Skin epidermis (tissue), 12 donors: ENCODE results near the gene EHD4.

ENCODE experiments used
- H3K27ac ChIP-seq, 21 experiments: fragments of 200-600 bp; sonication (generic) in 11 of 21; one replicate each; pipeline ENCODE4 v1.5.0; 2020; ENCODE audit warnings: mild to moderate bottlenecking in 3 of 21, inconsistent platforms in 2 of 21, moderate library complexity in 2 of 21
- H3K4me3 ChIP-seq, 7 experiments: fragments of 200-600 bp; sonication (generic) in 2 of 7; one replicate each; pipeline ENCODE4 v1.5.0; 2020; ENCODE audit warnings: inconsistent platforms in 2 of 7, mild to moderate bottlenecking in 2 of 7, moderate library complexity in 1 of 7

Gene EHD4

DNA sequence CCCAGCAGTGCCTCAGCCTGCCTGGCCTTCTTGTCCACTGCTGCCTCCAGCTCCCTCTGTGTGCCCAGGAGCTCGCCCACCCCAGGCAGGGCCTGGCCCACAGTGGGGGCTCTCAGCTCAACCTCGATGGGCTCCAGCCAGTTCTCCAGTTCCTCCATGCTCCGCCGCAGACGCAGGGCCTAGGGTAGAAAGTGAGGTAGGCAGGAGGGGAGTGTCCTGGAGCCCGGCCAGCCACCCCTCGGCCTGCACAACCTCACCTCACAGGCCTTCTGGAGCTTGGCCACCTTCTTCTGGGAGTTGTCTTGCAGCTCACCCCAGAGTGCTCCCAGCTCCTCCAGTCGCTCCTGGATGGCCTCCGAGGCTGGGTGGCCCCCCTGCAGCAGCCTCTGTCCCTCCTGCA lies 115.0 kb downstream of the EHD4 start:
- H3K4me3 ChIP-seq = no peak overlapping the region

DNA sequence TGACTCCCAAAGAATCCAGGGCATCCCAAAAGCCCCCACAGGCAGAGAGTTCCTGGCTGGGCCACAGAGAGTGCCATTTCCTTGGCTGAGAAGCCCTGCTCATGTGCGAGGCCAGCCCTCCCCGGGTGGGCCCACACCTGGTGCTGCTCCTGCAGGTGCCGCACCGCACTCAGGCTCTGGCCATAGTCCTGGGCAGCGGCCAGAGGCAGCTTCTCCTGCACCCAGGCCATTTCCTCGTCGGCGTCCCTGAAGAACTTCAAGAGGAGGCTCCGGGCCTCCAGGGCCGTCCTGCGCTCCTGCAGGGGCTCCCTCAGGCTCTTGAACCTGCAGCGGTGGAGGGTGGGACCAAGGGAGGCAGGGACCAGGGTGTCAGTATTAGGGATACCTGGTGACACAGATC lies 115.6 kb downstream of the EHD4 start:
- Histone ChIP-seq H3K4me3 (no peak overlapping the region), H3K27ac (no peak overlapping the region)

More for the DNA sequence above, 115.0 kb downstream of the EHD4 start:
- H3K27ac ChIP-seq = no peak overlapping the region

DNA sequence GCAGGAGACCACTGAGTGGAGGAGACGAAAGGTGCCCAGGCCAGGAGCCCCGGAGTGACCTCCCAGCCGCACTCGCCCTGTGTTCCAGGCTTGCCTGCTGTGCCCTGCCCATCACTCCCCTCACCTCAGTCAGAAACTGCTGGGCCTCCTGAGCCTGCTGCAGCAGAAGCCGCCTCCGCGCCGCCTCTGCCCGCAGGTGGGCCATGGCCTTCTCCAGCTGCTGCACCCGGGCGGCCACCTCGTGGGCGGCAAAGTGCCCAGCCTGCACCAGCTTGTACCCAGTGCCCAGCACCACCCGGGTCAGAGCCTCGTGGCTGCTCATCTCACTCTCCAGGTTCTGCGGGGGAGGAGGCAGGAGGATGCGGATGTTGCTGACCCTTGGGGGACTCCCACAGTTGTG lies 116.1 kb downstream of the EHD4 start:
- Histone ChIP-seq H3K27ac (no peak overlapping the region), H3K4me3 (no peak overlapping the region)

DNA sequence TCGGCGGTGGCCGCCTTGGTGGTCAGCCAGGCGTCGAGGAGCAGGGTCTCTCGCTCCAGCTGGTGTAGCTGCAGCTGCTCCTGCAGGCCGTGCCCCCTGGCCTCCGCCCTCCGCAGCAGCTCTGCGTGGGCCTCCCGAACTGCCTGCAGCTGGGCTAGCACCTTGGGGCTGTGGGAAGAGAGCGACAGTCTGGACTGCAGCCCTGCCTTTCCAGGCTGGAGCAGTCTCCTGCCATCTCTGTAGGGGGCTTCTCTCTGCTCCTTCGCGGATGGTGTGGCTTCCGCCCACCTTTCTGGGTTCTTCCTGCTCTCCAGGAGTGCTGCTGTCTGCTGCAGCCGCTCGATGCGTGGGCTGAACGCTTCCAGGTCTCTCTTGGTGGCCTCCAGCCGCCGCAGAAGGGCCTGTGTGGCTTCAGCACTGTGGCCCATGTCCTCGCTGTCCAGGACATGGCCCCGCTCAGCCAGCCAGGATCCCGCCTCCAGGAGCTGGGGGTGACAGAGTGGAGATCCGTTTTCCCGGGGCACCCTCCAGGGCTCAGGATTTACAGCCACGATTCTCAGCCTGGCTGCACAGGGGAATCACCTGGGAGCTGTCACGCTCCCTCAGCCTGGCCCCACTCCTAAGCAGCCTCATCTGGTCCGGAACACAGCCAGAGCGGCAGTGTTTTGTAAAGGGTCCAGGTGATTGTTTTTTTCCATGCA lies 116.9 kb downstream of the EHD4 start:
- Histone ChIP-seq H3K4me3 (no peak overlapping the region), H3K27ac (no peak overlapping the region)

DNA sequence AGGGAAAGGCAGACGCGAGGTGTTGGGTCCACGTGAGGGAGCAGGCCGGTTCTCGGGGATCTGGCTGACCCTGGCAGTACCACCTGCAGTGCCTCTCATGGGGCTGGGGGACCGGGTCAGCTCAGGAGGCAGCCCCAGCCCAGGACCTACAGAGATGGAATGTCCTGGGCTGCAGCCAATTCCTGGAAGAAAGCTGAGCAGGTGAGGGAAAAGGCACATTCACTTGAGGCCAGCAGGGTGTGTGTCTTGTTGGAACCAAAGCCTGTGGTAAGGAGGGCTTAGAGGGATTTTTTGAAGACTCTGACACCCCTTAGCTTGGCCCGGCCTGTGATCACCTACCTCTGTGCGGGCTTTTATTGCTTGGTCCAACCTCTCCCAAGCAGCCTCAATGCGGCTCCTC lies 117.9 kb downstream of the EHD4 start:
- Histone ChIP-seq H3K27ac (no peak overlapping the region), H3K4me3 (no peak overlapping the region)

DNA sequence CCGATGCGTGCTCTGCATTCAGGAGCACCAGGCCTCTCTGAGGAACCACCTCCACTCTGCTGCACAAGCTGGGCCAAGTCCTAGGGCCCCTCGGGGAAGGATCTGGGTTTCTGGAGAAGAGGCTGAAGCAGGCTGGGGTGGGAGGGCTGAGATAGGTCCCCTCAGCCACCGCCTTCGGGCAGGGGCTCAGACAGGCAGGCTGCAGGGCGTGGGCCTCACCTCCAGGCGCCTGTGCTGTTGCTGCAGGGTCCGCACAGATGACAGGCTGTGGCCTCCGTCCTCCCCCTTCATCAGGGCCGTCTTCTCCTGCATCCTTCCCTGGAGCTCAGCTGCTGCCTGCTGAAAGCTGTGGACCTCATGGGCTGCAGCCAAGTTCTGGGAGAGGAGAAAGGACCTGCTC lies 118.5 kb downstream of the EHD4 start:
- H3K4me3 ChIP-seq = no peak overlapping the region
- no peak overlapping the region for H3K27ac ChIP-seq

DNA sequence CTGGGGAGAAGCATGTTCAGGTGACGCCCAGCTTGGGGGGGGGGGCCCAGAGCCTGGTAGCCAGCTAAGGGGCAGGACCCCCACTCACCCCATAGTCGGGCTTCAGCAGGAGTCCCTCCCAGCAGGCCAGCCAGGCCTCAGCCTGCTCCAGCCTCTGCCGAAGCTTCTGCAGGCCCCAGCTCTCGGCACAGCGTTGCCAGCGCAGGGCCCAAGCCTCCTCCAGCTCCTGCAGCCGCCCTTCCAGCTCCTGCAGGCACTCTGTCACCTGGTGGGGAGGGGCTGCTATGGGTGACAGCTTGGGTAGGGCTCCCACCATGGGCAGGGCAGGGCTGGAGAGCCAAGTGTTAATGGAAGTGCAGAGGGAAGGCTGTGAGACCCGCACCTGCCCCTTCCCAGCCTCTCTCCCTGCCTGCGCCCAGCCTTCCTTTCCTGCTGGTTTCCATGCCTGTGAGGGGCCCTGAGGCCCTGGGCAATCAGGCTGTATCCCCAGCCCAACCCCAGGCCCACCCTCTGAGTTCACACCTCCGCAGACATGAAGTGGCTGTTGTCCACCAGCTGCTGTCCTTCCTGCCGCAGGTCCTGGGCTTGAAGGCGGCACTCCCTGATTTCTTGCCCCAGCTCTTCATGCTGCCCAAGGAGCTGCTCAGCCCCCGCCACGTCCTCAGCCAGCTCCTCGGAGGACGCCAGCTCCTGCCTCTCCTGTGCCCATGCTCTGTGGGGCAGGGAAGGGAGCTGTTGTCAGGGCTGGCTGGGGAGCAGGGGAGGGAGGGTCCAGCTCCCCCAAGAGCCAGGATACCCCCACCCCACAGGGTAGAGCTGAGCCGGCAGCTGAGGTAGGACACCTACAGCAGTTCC lies 119.4 kb downstream of the EHD4 start:
- Histone ChIP-seq H3K27ac (no peak overlapping the region), H3K4me3 (no peak overlapping the region)

DNA sequence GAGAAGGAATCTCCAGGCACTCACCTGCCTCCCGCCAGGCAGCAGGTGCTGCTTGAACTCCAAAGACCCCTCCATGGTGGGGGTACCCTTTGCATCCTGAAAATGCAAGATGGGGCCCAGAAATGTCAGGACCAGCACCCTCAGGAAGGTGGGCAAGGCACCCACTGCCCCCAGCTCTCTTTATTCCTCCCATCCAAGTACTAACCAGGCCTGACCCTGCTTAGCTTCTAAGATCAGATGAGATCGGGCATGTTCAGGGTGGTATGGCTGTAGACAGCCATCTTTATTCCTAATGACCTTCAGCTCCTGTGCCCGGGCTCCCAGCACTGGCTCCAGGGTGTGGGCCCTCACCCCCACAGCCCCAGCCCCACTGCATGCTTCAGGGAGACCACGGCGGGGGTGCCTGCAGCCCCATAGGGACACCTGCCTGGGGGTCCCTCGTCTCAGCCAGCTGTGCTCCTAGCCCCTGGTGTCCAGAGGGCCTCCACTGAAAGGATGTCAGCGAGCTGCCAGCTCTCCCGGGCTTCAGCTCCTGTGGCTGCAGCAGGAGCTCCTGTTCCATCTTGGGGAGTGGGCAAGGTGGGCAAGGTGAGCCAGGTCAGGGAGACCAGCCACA lies 120.5 kb downstream of the EHD4 start:
- Histone ChIP-seq H3K4me3 (no peak overlapping the region), H3K27ac (no peak overlapping the region)

DNA sequence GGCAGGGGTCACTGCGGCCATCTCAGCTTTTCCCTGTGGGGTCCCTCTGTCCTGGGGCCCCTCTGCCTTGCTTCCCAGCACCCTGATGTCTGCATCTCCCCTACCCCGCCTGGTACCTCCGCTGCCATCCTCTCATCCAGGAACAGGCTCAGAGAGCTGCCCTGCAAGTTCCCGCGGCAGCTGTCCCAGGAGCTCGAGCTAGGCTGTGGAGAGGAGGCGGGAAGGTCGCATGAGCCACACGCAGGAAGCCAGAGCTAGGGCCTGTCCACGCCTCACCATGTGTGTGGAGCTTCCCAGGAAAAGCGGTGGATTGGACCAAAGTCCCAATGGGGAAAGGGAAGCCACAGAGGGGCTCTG lies 121.2 kb downstream of the EHD4 start:
- Histone ChIP-seq H3K4me3 (no peak overlapping the region), H3K27ac (no peak overlapping the region)

DNA sequence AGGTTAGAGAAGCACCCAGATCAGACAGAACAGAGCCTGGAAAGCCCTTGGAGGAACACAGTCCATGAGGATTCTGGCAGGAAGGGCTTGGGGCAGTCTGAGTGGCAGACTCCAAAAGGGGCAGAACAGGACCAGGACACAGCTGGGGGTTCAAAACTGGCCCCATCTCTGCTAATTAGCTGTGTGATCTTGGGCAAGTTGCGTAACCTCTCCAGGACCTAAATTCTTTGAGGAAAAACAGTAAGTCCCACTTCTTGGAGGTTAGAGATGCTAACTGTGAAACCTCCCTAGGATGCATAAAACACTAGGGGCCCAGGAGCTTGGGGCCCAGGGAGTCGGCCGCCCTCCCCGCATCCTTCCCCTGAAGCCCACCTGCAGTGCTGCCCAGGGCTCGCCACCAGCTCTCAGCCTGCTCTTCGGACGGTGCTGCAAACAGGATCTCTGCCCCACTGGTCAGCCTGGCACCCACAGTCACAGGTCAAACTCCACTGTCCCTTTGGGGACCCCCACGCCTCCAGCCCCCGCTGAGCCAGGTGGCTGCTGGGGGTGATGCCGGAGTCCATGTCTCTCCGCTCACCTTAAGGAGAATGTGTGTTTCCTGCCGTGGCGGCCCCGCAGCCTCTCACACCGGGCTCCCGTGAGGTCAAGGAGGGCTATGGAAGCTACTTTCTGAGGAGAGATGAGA lies 121.7 kb downstream of the EHD4 start:
- no peak overlapping the region for H3K4me3 ChIP-seq
- peak overlapping the region in 9 of 21 experiments; percentile 19 to 67 (median 52) for H3K27ac ChIP-seq

DNA sequence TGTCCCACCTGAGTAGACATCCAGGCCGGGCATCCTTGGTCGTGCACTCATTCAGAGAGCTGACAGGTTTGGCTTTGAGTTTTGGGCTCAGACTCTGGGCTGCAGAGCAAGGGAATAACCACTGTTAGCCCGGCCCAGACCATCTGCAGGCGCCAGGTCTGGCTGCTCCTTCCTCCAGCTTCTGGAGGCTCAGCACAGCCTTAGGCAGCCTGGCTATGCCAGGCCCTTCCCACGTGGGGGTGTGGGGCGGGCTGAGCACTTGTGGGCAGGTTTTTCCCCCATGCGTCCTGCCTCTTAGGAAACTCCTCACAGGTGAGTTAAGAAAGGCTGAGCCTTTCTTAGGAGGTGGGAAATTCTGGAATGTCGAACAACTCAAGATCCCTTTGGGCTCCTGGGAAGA lies 122.5 kb downstream of the EHD4 start:
- Histone ChIP-seq H3K4me3 (no peak overlapping the region), H3K27ac (peak overlapping the region in 16 of 21 experiments; percentile 26 to 70 (median 48))

DNA sequence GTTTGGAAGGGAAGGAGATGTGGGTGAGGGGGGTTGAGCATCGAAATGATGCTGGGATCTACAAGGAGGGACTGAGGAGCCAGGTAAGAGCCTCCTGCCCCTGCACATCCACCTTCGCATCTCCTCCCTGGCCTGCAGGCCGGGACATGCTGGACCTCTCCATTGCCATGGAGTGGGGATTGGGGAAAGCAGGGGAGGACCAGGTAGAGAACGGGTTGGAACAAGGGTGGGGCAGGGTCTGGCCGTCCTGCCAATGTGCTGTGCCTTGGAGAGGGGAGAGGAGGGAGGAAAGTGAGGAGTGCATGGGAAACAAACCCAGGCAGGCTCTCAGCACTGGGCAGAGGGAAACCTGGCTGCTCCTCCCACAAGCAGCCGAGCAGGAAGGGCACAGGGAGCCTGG lies 123.2 kb downstream of the EHD4 start:
- Histone ChIP-seq H3K4me3 (no peak overlapping the region), H3K27ac (peak overlapping the region in 15 of 21 experiments; percentile 12 to 70 (median 43))

DNA sequence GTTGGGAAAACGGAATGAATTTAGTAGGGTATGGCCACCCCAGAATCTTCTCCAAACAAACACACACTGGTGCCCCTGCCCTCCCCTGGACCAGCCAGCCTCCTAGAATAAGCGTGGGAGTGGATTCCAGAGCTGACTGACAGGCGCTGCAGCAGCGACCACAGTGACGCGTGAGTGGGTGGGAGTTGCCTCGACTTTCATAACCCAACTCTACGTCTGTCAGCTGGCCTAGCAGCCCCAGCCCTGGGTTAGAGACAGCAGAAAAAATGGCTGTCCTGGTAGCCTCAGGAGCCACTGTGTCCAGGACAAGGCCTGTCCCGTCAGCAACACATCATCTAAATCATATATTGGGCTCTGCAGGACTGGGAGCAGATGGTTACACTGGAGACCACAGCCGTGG lies 123.7 kb downstream of the EHD4 start:
- Histone ChIP-seq H3K27ac (peak overlapping the region in 4 of 21 experiments; percentile 42 to 65 (median 56)), H3K4me3 (no peak overlapping the region)

DNA sequence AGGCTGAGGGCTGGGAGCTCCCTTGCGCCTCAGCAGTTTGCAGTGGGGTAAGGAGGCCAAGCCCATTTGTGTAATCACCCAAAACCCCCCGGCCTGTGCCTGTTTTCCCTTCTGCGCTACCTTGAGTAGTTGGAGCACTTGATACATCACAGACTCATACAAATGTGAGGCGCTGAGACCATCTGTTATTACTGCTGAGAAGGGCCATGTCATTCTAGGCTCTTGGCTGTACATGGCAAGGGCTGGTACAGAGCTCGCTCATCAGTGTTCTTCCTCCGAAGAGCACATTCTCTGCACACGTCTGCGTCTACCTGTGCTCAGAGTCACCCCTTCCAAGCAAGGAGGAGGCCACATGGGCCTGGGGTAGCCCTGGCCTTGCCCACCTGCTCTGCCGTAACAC lies 124.4 kb downstream of the EHD4 start:
- H3K4me3 ChIP-seq = no peak overlapping the region

DNA sequence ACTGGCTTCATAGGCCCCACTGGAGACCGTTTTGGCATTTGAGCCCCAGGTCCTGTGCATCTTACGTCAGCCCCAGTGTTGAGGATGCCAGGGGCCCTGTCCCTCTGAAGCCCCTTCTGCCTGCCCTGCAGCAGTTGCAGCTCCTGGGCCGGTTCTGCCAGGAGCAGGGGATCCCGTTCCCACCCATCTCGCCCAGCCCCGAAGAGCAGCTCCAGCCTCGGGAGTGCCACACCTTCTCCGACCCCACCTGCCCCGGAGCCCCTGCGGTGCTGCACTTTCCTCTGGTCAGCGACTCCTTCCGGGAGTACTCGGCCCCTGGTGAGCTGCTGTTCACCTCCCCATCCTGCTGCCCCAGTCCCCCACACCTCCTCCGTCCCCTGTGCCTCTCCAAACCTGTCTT lies 125.2 kb downstream of the EHD4 start:
- H3K27ac ChIP-seq = no peak overlapping the region
- no peak overlapping the region for H3K4me3 ChIP-seq

More for the DNA sequence above, 124.4 kb downstream of the EHD4 start:
- H3K27ac ChIP-seq = no peak overlapping the region
